Activated CD4-positive, alpha-beta T cell treated with anti-CD3 and anti-CD28 coated beads, Interleukin-2, amount 50 U/mL, for 16 hours (primary cell): ENCODE data around the gene ABCG1.
"Not testable (repeated sequence)": the region's sequence is repeated elsewhere in the genome, so short reads cannot be mapped to it uniquely, and the experiment has no call there.

Source experiments
- DNase-seq: peaks from one replicate; pipeline ENCODE4 v3.0.0-alpha.2; 2020

ABCG1 gene

GRCh38 chr21:42218836-42219605 is at the start of gene ABCG1:
Gene ABCG1, plus strand, starts transcription at chr21:42219140. Its CDS starts 123 bp downstream, at chr21:42219263.
- peak; percentile 20 for DNase-seq

- DNase-seq = no peak
Observed at GRCh38 chr21:42169758-42170157, 49.2 kb upstream of the ABCG1 start.

GRCh38 chr21:42171091-42172053 is 47.6 kb upstream of the ABCG1 start:
- DNase-seq = no peak

GRCh38 chr21:42172596-42173483 is 46.1 kb upstream of the ABCG1 start:
- no peak for DNase-seq

- no peak for DNase-seq
Observed at GRCh38 chr21:42174173-42174572, 44.8 kb upstream of the ABCG1 start.

GRCh38 chr21:42175110-42175710 is 43.7 kb upstream of the ABCG1 start:
- DNase-seq = no peak

- DNase-seq = no peak
Observed at GRCh38 chr21:42176859-42177258, 42.1 kb upstream of the ABCG1 start.

- no peak for DNase-seq
Observed at GRCh38 chr21:42179316-42179715, 39.6 kb upstream of the ABCG1 start.

GRCh38 chr21:42180001-42180400 is 38.9 kb upstream of the ABCG1 start:
- not testable (repeated sequence) for DNase-seq

- no peak for DNase-seq
Observed at GRCh38 chr21:42182713-42183371, 36.1 kb upstream of the ABCG1 start.

- DNase-seq = no peak
Observed at GRCh38 chr21:42183374-42184266, 35.3 kb upstream of the ABCG1 start.

GRCh38 chr21:42186591-42186990 is 32.3 kb upstream of the ABCG1 start:
- no peak for DNase-seq

- DNase-seq = peak; percentile 95
Observed at GRCh38 chr21:42187976-42188653, 30.8 kb upstream of the ABCG1 start.

GRCh38 chr21:42188663-42189062 is 30.3 kb upstream of the ABCG1 start:
- DNase-seq = no peak

GRCh38 chr21:42189431-42189830 is 29.5 kb upstream of the ABCG1 start:
- no peak for DNase-seq

- peak; percentile 75 for DNase-seq
Observed at GRCh38 chr21:42189860-42190485, 29.0 kb upstream of the ABCG1 start.

GRCh38 chr21:42190486-42190863 is 28.5 kb upstream of the ABCG1 start:
- DNase-seq = no peak

- DNase-seq = no peak
Observed at GRCh38 chr21:42191064-42191463, 27.9 kb upstream of the ABCG1 start.
